HG02798 (cell line): Measurements from ENCODE around the gene FABP1.

Source experiments
- ATAC-seq: cut with Tn5 transposase; IDR thresholded peaks from one replicate; pipeline ENCODE4 v1.9.1; 2021; ENCODE audit warnings: mild to moderate bottlenecking; ENCODE audit not compliant: unreplicated experiment, poor library complexity

The FABP1 gene

GRCh38 chr2:88139203-88139702 is 11.4 kb upstream of the FABP1 start:
- ATAC-seq: no peak

- ATAC-seq: no peak
Observed at GRCh38 chr2:88137833-88138232, 10.0 kb upstream of the FABP1 start.

GRCh38 chr2:88136817-88137216 is 9.0 kb upstream of the FABP1 start:
- ATAC-seq: no peak

- no peak for ATAC-seq
Observed at GRCh38 chr2:88133875-88134274, 6.0 kb upstream of the FABP1 start.

- no peak for ATAC-seq
Observed at GRCh38 chr2:88131999-88132368, 4.1 kb upstream of the FABP1 start.

- no peak for ATAC-seq
Observed at GRCh38 chr2:88131201-88131998, 3.5 kb upstream of the FABP1 start.

GRCh38 chr2:88129313-88129959 is 1.6 kb upstream of the FABP1 start:
- ATAC-seq: no peak

- no peak for ATAC-seq
Observed at GRCh38 chr2:88128654-88129312, 921 bp upstream of the FABP1 start.

- no peak for ATAC-seq
Observed at GRCh38 chr2:88127638-88127887, 299 bp downstream of the FABP1 start.

GRCh38 chr2:88126772-88127637 is 857 bp downstream of the FABP1 start:
- no peak for ATAC-seq

GRCh38 chr2:88125924-88126771 is 1.7 kb downstream of the FABP1 start:
- no peak for ATAC-seq

GRCh38 chr2:88125344-88125923 is 2.4 kb downstream of the FABP1 start:
- ATAC-seq: no peak

GRCh38 chr2:88123975-88124917 is 3.6 kb downstream of the FABP1 start:
- no peak for ATAC-seq

- ATAC-seq: no peak
Observed at GRCh38 chr2:88123164-88123974, 4.5 kb downstream of the FABP1 start.

GRCh38 chr2:88122141-88122884 is 5.5 kb downstream of the FABP1 start:
- no peak for ATAC-seq

- ATAC-seq: no peak
Observed at GRCh38 chr2:88121678-88122077, 6.2 kb downstream of the FABP1 start.

- no peak for ATAC-seq
Observed at GRCh38 chr2:88117973-88118372, 9.9 kb downstream of the FABP1 start.
